Uterus (tissue), 2 donors: Measurements from ENCODE around the gene ALG1.

Source experiments
- CTCF ChIP-seq, 4 experiments: fragments of 200-600 bp in 2 of 4; fragments of 450-650 bp in 2 of 4; sonication (generic) in 2 of 4; IDR thresholded peaks; one replicate each; pipeline ENCODE4 v1.5.1; 2016 to 2019; ENCODE audit warnings: antibody characterized with exemption in 4 of 4, mild to moderate bottlenecking in 2 of 4, moderate library complexity in 1 of 4
- POLR2A ChIP-seq, 2 donors: fragments of 450-650 bp; IDR thresholded peaks; one replicate each; pipeline ENCODE4 v1.6.1; 2016; ENCODE audit warnings: antibody characterized with exemption in 2 of 2, mild to moderate bottlenecking in 1 of 2, moderate library complexity in 1 of 2

- TF ChIP-seq CTCF (IDR thresholded peaks at IDR 0.05) (no peak), POLR2A (IDR thresholded peaks at IDR 0.05) (no peak)
These were observed 5.1 kb upstream of the ALG1 start for GRCh38 chr16:5066511-5066910.
